Fibroblast of upper back skin (primary cell): Measurements from ENCODE around the gene ORM1.
"Not testable (repeated sequence)": the region's sequence is repeated elsewhere in the genome, so short reads cannot be mapped to it uniquely, and the experiment has no call there.

Source experiments
- DNase-seq: peaks from one replicate; pipeline ENCODE4 v3.0.0-alpha.2; 2013

The ORM1 gene

GRCh38 chr9:114325684-114326254 lies 2.9 kb downstream of the ORM1 start:
- DNase-seq, result not testable (repeated sequence)

- no peak for DNase-seq
These were observed 4.9 kb downstream of the ORM1 start for GRCh38 chr9:114327749-114328148.

GRCh38 chr9:114328357-114328820 lies 5.5 kb downstream of the ORM1 start:
- DNase-seq, result not testable (repeated sequence)

- not testable (repeated sequence) for DNase-seq
These were observed 6.2 kb downstream of the ORM1 start for GRCh38 chr9:114328937-114329624.

GRCh38 chr9:114329625-114330022 lies 6.7 kb downstream of the ORM1 start, which contains the start of gene ORM2:
TSS of gene ORM2 (plus strand) at chr9:114329869. CDS start at chr9:114329905, 36 bp downstream.
- not testable (repeated sequence) for DNase-seq

GRCh38 chr9:114330636-114331035 lies 7.7 kb downstream of the ORM1 start:
- no peak for DNase-seq

GRCh38 chr9:114331229-114332195 lies 8.6 kb downstream of the ORM1 start:
- not testable (repeated sequence) for DNase-seq

GRCh38 chr9:114332474-114333040 lies 9.7 kb downstream of the ORM1 start:
- DNase-seq, result not testable (repeated sequence)

- DNase-seq, result not testable (repeated sequence)
These were observed 10.8 kb downstream of the ORM1 start for GRCh38 chr9:114333718-114334117.

GRCh38 chr9:114334490-114334889 lies 11.6 kb downstream of the ORM1 start:
- DNase-seq, result no peak

GRCh38 chr9:114335745-114336144 lies 12.8 kb downstream of the ORM1 start:
- DNase-seq, result no peak

- no peak for DNase-seq
These were observed 13.3 kb downstream of the ORM1 start for GRCh38 chr9:114336157-114336556.

GRCh38 chr9:114336699-114337395 lies 13.9 kb downstream of the ORM1 start:
- no peak for DNase-seq

- no peak for DNase-seq
These were observed 15.3 kb downstream of the ORM1 start for GRCh38 chr9:114338187-114338586.

- DNase-seq, result peak; percentile 30
These were observed 16.4 kb downstream of the ORM1 start for GRCh38 chr9:114339130-114339908.

GRCh38 chr9:114341152-114341830 lies 18.4 kb downstream of the ORM1 start:
- no peak for DNase-seq

GRCh38 chr9:114341991-114342390 lies 19.1 kb downstream of the ORM1 start:
- DNase-seq, result no peak

GRCh38 chr9:114342755-114343440 lies 20.0 kb downstream of the ORM1 start:
- no peak for DNase-seq

GRCh38 chr9:114343471-114344187 lies 20.7 kb downstream of the ORM1 start:
- DNase-seq, result peak; percentile 37

GRCh38 chr9:114344188-114344566 lies 21.3 kb downstream of the ORM1 start:
- no peak for DNase-seq
